ENCODE data around the gene C22orf15. TPM values are rescaled to one million over a fixed set of nuclear protein-coding genes. Genes with fewer than 3 reads are reported as not detected.
A peak's percentile ranks its signal among the peaks of the same experiment; 100 is the strongest.

Gene C22orf15
- total and polyA plus RNA-seq, 9 of the 15 experiments (the other 6 are each of a cell fraction or from before 2014, with no cell fraction given): 0.07 TPM; not detected in 8

DNA sequence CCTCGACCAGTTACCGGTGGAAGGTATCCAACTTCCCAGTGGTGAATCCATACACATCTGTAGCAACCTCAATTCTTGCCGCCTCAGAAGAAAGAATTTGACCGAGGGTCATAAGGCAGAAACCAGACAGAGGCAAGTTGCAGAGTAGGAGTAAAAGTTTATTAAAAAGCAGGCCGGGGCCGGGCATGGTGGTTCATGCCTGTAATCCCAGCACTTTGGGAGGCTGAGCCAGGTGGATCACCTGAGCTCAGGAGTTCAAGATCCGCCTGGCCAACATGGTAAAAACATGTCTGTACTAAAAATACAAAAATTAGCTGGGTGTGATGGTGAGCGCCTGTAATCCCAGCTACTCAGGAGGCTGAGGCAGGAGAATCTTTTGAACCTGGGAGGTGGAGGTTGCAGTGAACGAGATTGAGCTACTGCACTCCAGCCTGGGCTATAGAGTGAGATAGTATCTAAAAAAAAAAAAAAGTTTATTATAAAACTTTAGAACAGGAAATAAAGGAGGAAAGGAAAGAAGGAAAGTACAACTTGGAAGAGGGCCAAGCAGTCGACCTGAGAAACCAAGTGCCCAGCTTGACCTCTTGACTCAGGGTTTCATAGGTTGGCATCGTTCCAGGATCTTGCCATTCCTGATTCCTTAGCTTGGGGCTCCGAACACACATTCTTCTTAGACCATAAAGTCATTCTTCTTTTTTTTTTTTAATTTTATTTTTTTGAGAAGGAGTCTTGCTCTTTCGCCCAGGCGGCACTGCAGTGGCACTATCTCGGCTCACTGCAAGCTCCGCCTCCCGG lies 44.2 kb upstream of the C22orf15 start:
- POLR2A ChIA-PET: no interaction called here

DNA sequence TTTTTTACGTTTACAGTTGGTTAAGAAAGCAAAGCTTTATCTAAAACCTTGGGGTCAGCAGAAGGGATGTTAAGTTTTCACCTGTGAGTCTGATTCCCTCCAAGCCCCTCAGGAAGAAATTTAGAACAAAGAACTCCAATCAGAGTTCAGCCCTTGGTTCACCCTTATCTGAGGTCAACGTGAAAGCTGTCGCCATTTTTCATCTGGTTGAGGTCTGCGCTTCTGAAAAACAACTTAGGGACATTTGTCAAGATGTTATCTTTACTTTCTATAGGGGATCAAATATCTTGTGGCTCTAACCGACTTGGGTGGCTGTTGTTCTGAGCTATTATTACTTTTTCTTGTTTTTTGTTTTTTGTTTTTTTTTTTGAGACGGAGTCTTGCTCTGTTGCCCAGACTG lies 41.9 kb upstream of the C22orf15 start:
- ChIA-PET CTCF (ENCODE audit: low intra/inter-chr PET ratio) (no interaction called here), POLR2A (no interaction called here)
- no peak for FAIRE-seq
- ATAC-seq: no peak
- Histone ChIP-seq H3K79me2 (ENCODE audit: control insufficient read depth, insufficient read depth, low read length) (peaks cover 14% of the 10 kb centered on the region), H3K27me3 (ENCODE audit: control insufficient read depth in 2 of 2, insufficient read depth in 2 of 2, low read length in 2 of 2) (no peaks in the 10 kb centered on the region), H4K20me1 (replicated peaks; ENCODE audit: control insufficient read depth, insufficient read depth, low read length) (no peaks in the 10 kb centered on the region), H3K36me3 (ENCODE audit: control insufficient read depth, insufficient read depth, low read length) (no peaks in the 10 kb centered on the region), H3K9me1 (ENCODE audit: control insufficient read depth, insufficient read depth, low read length) (no peaks in the 10 kb centered on the region), H3K9ac (ENCODE audit: insufficient read depth in 1 of 2, low read depth in 2 of 2, low read length in 2 of 2) (no peak overlapping the region; a peak in 1 of 4 replicates), H3K4me1 (replicated peaks in 1 of 2; ENCODE audit: control insufficient read depth in 2 of 2, insufficient read depth in 2 of 2, low read length in 2 of 2) (peaks cover 5 to 16% of the 10 kb centered on the region in 2 experiments; a peak in 4 of 5 replicates), H2AFZ (ENCODE audit: low read depth, low read length) (no peak overlapping the region), H3K9me3 (replicated peaks; ENCODE audit: control insufficient read depth, insufficient read depth, low read depth, low read length) (no peaks in the 10 kb centered on the region), H3K4me2 (ENCODE audit: insufficient read depth, low read length) (no peak overlapping the region), H3K4me3 (no peak overlapping the region), H3K27ac (ENCODE audit: extremely low read depth, low read depth, low read length) (no peak overlapping the region)
- intact Hi-C loops (cut with micrococcal nuclease) (no loop called here), in situ Hi-C loops (cut with MboI) (no loop called here)
- no TSS peak for BruUV-seq (replicated peaks)
- WGBS (ENCODE audit: insufficient coverage, low coverage, missing lambda C conversion rate): 8% methylated on average over 5 of the region's 6 CpGs
- no peak for DNase-seq (ENCODE audit: extremely low read depth in 1 of 4, low spot score in 3 of 4)
- no peak for TF ChIP-seq L3MBTL2 (IDR thresholded peaks at IDR 0.05)
- TF ChIP-seq, protein P1, sequence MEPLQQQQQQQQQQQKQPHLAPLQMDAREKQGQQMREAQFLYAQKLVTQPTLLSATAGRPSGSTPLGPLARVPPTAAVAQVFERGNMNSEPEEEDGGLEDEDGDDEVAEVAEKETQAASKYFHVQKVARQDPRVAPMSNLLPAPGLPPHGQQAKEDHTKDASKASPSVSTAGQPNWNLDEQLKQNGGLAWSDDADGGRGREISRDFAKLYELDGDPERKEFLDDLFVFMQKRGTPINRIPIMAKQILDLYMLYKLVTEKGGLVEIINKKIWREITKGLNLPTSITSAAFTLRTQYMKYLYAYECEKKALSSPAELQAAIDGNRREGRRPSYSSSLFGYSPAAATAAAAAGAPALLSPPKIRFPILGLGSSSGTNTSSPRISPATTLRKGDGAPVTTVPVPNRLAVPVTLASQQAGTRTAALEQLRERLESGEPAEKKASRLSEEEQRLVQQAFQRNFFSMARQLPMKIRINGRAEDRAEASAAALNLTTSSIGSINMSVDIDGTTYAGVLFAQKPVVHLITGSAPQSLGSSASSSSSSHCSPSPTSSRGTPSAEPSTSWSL (CRISPR knock-in tag; IDR thresholded peaks at IDR 0.05; ENCODE audit: borderline replicate concordance): no peak
- no peak for TF ChIP-seq CAMTA2 (CRISPR knock-in tag; conservative IDR thresholded peaks at IDR 0.05)
- TF ChIP-seq, protein P2, sequence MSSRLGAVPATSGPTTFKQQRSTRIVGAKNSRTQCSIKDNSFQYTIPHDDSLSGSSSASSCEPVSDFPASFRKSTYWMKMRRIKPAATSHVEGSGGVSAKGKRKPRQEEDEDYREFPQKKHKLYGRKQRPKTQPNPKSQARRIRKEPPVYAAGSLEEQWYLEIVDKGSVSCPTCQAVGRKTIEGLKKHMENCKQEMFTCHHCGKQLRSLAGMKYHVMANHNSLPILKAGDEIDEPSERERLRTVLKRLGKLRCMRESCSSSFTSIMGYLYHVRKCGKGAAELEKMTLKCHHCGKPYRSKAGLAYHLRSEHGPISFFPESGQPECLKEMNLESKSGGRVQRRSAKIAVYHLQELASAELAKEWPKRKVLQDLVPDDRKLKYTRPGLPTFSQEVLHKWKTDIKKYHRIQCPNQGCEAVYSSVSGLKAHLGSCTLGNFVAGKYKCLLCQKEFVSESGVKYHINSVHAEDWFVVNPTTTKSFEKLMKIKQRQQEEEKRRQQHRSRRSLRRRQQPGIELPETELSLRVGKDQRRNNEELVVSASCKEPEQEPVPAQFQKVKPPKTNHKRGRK (tag; IDR thresholded peaks at IDR 0.05): no peak

More for the DNA sequence above, 44.2 kb upstream of the C22orf15 start:
- no peaks in the 10 kb centered on the region for H3K9me3 ChIP-seq (replicated peaks; ENCODE audit: control insufficient read depth, insufficient read depth, low read depth, low read length)
- TF ChIP-seq NFIC (IDR thresholded peaks at IDR 0.05): peak; percentile 74
- no peak for TF ChIP-seq ZNF133 (CRISPR knock-in tag; IDR thresholded peaks at IDR 0.05)
- TF ChIP-seq, protein P3, sequence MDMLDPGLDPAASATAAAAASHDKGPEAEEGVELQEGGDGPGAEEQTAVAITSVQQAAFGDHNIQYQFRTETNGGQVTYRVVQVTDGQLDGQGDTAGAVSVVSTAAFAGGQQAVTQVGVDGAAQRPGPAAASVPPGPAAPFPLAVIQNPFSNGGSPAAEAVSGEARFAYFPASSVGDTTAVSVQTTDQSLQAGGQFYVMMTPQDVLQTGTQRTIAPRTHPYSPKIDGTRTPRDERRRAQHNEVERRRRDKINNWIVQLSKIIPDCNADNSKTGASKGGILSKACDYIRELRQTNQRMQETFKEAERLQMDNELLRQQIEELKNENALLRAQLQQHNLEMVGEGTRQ (CRISPR knock-in tag; IDR thresholded peaks at IDR 0.05): no peak
- no peak for TF ChIP-seq XRCC4 (IDR thresholded peaks at IDR 0.05; ENCODE audit: extremely low read depth, insufficient read depth, insufficient read length)
- H3K9me1 ChIP-seq (ENCODE audit: control insufficient read depth, insufficient read depth, low read length): no peaks in the 10 kb centered on the region
- H3K4me2 ChIP-seq (ENCODE audit: insufficient read depth, low read length): no peak overlapping the region
- H3K79me2 ChIP-seq (ENCODE audit: control insufficient read depth, insufficient read depth, low read length): peaks cover 19% of the 10 kb centered on the region
- WGBS (ENCODE audit: insufficient coverage, low coverage, missing lambda C conversion rate): 76% methylated on average over 9 of the region's 17 CpGs
- intact Hi-C loops (cut with micrococcal nuclease) (no loop called here), in situ Hi-C loops (cut with MboI) (no loop called here)
- FAIRE-seq (no peak), ATAC-seq (no peak), DNase-seq (ENCODE audit: extremely low read depth in 1 of 4, low spot score in 3 of 4) (no peak)
- peaks cover 18% of the 10 kb centered on the region; the same call in 1 of the 3 replicates for H3K36me3 ChIP-seq (ENCODE audit: control insufficient read depth, insufficient read depth, low read length)
- BruUV-seq (replicated peaks): no TSS peak
- no peaks in the 10 kb centered on the region for H4K20me1 ChIP-seq (replicated peaks; ENCODE audit: control insufficient read depth, insufficient read depth, low read length)
- peaks cover 6 to 25% of the 10 kb centered on the region in 2 experiments; a peak in 4 of 5 replicates for H3K4me1 ChIP-seq (replicated peaks in 1 of 2; ENCODE audit: control insufficient read depth in 2 of 2, insufficient read depth in 2 of 2, low read length in 2 of 2)
- H3K27me3 ChIP-seq (ENCODE audit: control insufficient read depth in 2 of 2, insufficient read depth in 2 of 2, low read length in 2 of 2): no peaks in the 10 kb centered on the region
- no peak overlapping the region for H3K27ac ChIP-seq (ENCODE audit: extremely low read depth, low read depth, low read length)
- CTCF ChIA-PET (ENCODE audit: low intra/inter-chr PET ratio): no interaction called here
- no peak overlapping the region for H3K4me3 ChIP-seq
- H3K9ac ChIP-seq (ENCODE audit: insufficient read depth in 1 of 2, low read depth in 2 of 2, low read length in 2 of 2): no peak overlapping the region
- H2AFZ ChIP-seq (ENCODE audit: low read depth, low read length): peak overlapping the region; percentile 32; the same call in 1 of the 2 replicates
